IMR-90 (cell line): ENCODE results near the gene GRAMD1B. TPM values are rescaled to one million over a fixed set of nuclear protein-coding genes. Genes with fewer than 3 reads are reported as not detected.

Source experiments
- ATAC-seq: fragments of 200-7000 bp; cut with Tn5 transposase; 2 replicates; pipeline ENCODE4 v1.9.1; 2020; ENCODE audit warnings: low read depth, mild to moderate bottlenecking, moderate library complexity
- BruUV-seq: library from RNA; stranded (reverse); fragments of 400-500 nt; replicated peaks from 2 replicates; lab custom pipeline; 2021; lab: Mats Ljungman, UMichigan
- CTCF ChIA-PET: fragments of 300-600 bp; formaldehyde crosslinking; extraction: SDS; loops from one replicate; lab custom pipeline; 2021; ENCODE audit warnings: antibody characterized with exemption; lab: Yijun Ruan, JAX
- POLR2A ChIA-PET: fragments of 300-600 bp; sonication (Branson Sonifier 250); formaldehyde crosslinking; loops from one replicate; lab custom pipeline; 2022; ENCODE audit warnings: antibody characterized with exemption; ENCODE audit not compliant: unreplicated experiment; lab: Charles Lee
- DNase-seq: peaks from one replicate; pipeline ENCODE4 v3.0.0; 2013
- H2AFZ ChIP-seq: replicated peaks from 2 replicates; pipeline ENCODE3; 2013; ENCODE audit warnings: low read length, mild to moderate bottlenecking; ENCODE audit not compliant: poor library complexity
- H2AK5ac ChIP-seq: 2 replicates; pipeline ENCODE4 v1.6.1; 2013; ENCODE audit warnings: low read depth, low read length, inconsistent platforms
- H2AK9ac ChIP-seq: replicated peaks from 2 replicates; pipeline ENCODE3; 2013; ENCODE audit warnings: mild to moderate bottlenecking, low read depth, low read length, moderate library complexity; ENCODE audit not compliant: poor library complexity
- H2BK120ac ChIP-seq: 2 replicates; pipeline ENCODE4 v1.6.1; 2013; ENCODE audit warnings: low read depth, low read length, inconsistent platforms
- H2BK15ac ChIP-seq: 3 replicates; pipeline ENCODE4 v1.6.1; 2013; ENCODE audit warnings: low read depth, low read length, inconsistent platforms
- H2BK20ac ChIP-seq: 2 replicates; pipeline ENCODE4 v1.6.1; 2013; ENCODE audit warnings: low read depth, mild to moderate bottlenecking, inconsistent platforms, low read length, moderate library complexity
- H2BK5ac ChIP-seq: 2 replicates; pipeline ENCODE4 v1.6.1; 2013; ENCODE audit warnings: mild to moderate bottlenecking, low read depth, low read length, inconsistent platforms; ENCODE audit not compliant: poor library complexity, severe bottlenecking
- H3K14ac ChIP-seq: replicated peaks from 2 replicates; pipeline ENCODE4 v1.6.1; 2013; ENCODE audit warnings: low read depth, low read length, inconsistent platforms
- H3K18ac ChIP-seq: 2 replicates; pipeline ENCODE4 v1.6.1; 2013; ENCODE audit warnings: low read depth, low read length, control low read depth
- H3K23ac ChIP-seq: 2 replicates; pipeline ENCODE4 v1.6.1; 2013; ENCODE audit warnings: low read depth, low read length, inconsistent platforms
- H3K27ac ChIP-seq: 2 replicates; pipeline ENCODE4 v1.5.1; 2013; ENCODE audit warnings: mild to moderate bottlenecking, control low read depth, low read length; ENCODE audit not compliant: insufficient read depth
- H3K27me3 ChIP-seq: 2 replicates; pipeline ENCODE4 v1.6.1; 2013; ENCODE audit warnings: low read length; ENCODE audit not compliant: control insufficient read depth, insufficient read depth
- H3K36me3 ChIP-seq: 2 replicates; pipeline ENCODE4 v1.6.1; 2013; ENCODE audit warnings: low read length, mixed read lengths; ENCODE audit not compliant: control insufficient read depth, insufficient read depth
- H3K4ac ChIP-seq: 2 replicates; pipeline ENCODE4 v1.6.1; 2013; ENCODE audit warnings: low read depth, low read length, inconsistent platforms
- H3K4me1 ChIP-seq: 2 replicates; pipeline ENCODE4 v1.6.1; 2013; ENCODE audit warnings: low read length, mixed read lengths; ENCODE audit not compliant: control insufficient read depth, insufficient read depth
- H3K4me2 ChIP-seq: 2 replicates; pipeline ENCODE4 v1.6.1; 2013; ENCODE audit warnings: low read depth, mild to moderate bottlenecking, control low read depth, low read length, moderate library complexity
- H3K4me3 ChIP-seq: 2 replicates; pipeline ENCODE4 v1.5.1; 2013; ENCODE audit warnings: low read depth, mild to moderate bottlenecking, control low read depth, low read length, moderate library complexity; ENCODE audit not compliant: insufficient read depth
- H3K56ac ChIP-seq: 2 replicates; pipeline ENCODE4 v1.6.1; 2013; ENCODE audit warnings: low read length, inconsistent platforms; ENCODE audit not compliant: insufficient read depth; ENCODE audit errors: extremely low read depth
- H3K79me1 ChIP-seq, 2 experiments: 2 replicates each; pipeline ENCODE4 v1.6.1; 2013; ENCODE audit warnings: low read length in 2 of 2, inconsistent platforms in 1 of 2, low read depth in 1 of 2
- H3K9ac ChIP-seq: 2 replicates; pipeline ENCODE4 v1.6.1; 2013; ENCODE audit warnings: low read depth, low read length, control low read depth
- H3K9me1 ChIP-seq: 2 replicates; pipeline ENCODE4 v1.6.1; 2013; ENCODE audit warnings: low read length, inconsistent platforms; ENCODE audit not compliant: insufficient read depth
- H3K9me3 ChIP-seq: 2 replicates; pipeline ENCODE4 v1.6.1; 2013; ENCODE audit warnings: low read length; ENCODE audit not compliant: control insufficient read depth, insufficient read depth
- H4K20me1 ChIP-seq: 2 replicates; pipeline ENCODE4 v1.6.1; 2013; ENCODE audit warnings: low read length, inconsistent platforms; ENCODE audit not compliant: insufficient read depth
- H4K5ac ChIP-seq: 2 replicates; pipeline ENCODE4 v1.6.1; 2013; ENCODE audit warnings: mild to moderate bottlenecking, low read depth, low read length, control low read depth
- H4K8ac ChIP-seq, 2 experiments: 2 replicates each; pipeline ENCODE4 v1.6.1; 2013; ENCODE audit warnings: low read depth in 2 of 2, low read length in 2 of 2, control low read depth in 1 of 2, inconsistent platforms in 1 of 2
- H4K91ac ChIP-seq: 2 replicates; pipeline ENCODE4 v1.6.1; 2013; ENCODE audit warnings: low read depth, low read length, inconsistent platforms; ENCODE audit not compliant: insufficient read depth
- BHLHE40 ChIP-seq: fragments of 150-350 bp; IDR thresholded peaks from 2 replicates; pipeline ENCODE4 v1.6.1; 2016; ENCODE audit warnings: mild to moderate bottlenecking, low read depth, low read length
- CEBPB ChIP-seq: IDR thresholded peaks from 2 replicates; pipeline ENCODE4 v1.6.1; 2012; ENCODE audit warnings: low read depth, low read length, improper control_type of control experiment
- CHD1 ChIP-seq: IDR thresholded peaks from 2 replicates; pipeline ENCODE4 v1.6.1; 2012; ENCODE audit warnings: low read depth, low read length, improper control_type of control experiment
- CTCF ChIP-seq: conservative IDR thresholded peaks from 2 replicates; pipeline ENCODE4 v1.5.1; 2012; ENCODE audit warnings: mild to moderate bottlenecking, low read depth, low read length, improper control_type of control experiment
- ELK1 ChIP-seq: fragments of 150-350 bp; IDR thresholded peaks from 2 replicates; pipeline ENCODE4 v1.6.1; 2016; ENCODE audit warnings: low read depth, mild to moderate bottlenecking, low read length, moderate library complexity, borderline replicate concordance
- FOS ChIP-seq: fragments of 150-350 bp; IDR thresholded peaks from 2 replicates; pipeline ENCODE4 v1.6.1; 2016; ENCODE audit warnings: low read depth, low read length
- MAFK ChIP-seq: IDR thresholded peaks from 2 replicates; pipeline ENCODE4 v1.6.1; 2012; ENCODE audit warnings: low read depth, low read length, improper control_type of control experiment
- MAZ ChIP-seq: IDR thresholded peaks from 2 replicates; pipeline ENCODE4 v1.6.1; 2012; ENCODE audit warnings: low read depth, mild to moderate bottlenecking, low read length, improper control_type of control experiment, moderate library complexity, borderline replicate concordance
- MXI1 ChIP-seq: IDR thresholded peaks from 2 replicates; pipeline ENCODE4 v1.6.1; 2012; ENCODE audit warnings: low read depth, mild to moderate bottlenecking, low read length, moderate library complexity, borderline replicate concordance
- NFE2L2 ChIP-seq: fragments of 150-350 bp; IDR thresholded peaks from 2 replicates; pipeline ENCODE4 v1.6.1; 2016; ENCODE audit warnings: low read depth, mild to moderate bottlenecking, low read length
- POLR2A ChIP-seq: IDR thresholded peaks from 2 replicates; pipeline ENCODE4 v1.6.1; 2012; ENCODE audit warnings: mild to moderate bottlenecking, low read depth, low read length
- RAD21 ChIP-seq: IDR thresholded peaks from 2 replicates; pipeline ENCODE4 v1.6.1; 2012; ENCODE audit warnings: low read length, improper control_type of control experiment
- RCOR1 ChIP-seq: IDR thresholded peaks from 2 replicates; pipeline ENCODE4 v1.6.1; 2012; ENCODE audit warnings: mild to moderate bottlenecking, low read length, improper control_type of control experiment; ENCODE audit not compliant: insufficient replicate concordance
- RFX5 ChIP-seq: IDR thresholded peaks from 2 replicates; pipeline ENCODE4 v1.8.0; 2012; ENCODE audit warnings: low read depth, mild to moderate bottlenecking, low read length, moderate library complexity
- SMC3 ChIP-seq: fragments of 150-350 bp; IDR thresholded peaks from 2 replicates; pipeline ENCODE4 v1.6.1; 2016; ENCODE audit warnings: low read depth, mild to moderate bottlenecking, antibody characterized with exemption, low read length, moderate library complexity
- USF2 ChIP-seq: fragments of 150-350 bp; IDR thresholded peaks from 2 replicates; pipeline ENCODE4 v1.6.1; 2017; ENCODE audit warnings: mild to moderate bottlenecking, antibody characterized with exemption, low read length, low read depth
- WGBS, 2 experiments: methylation state at CpG; one replicate each; pipeline versions ENCODE4 v1.1.5 to v1.1.7; 2013; ENCODE audit warnings: missing lambda C conversion rate in 2 of 2; ENCODE audit not compliant: insufficient read length in 1 of 2; ENCODE audit errors: extremely low coverage in 2 of 2; 5-methylcytosine and 5-hydroxymethylcytosine counted together
- dilution Hi-C: fragments of 300-500 bp; cut with HindIII; formaldehyde crosslinking; loops from one replicate; pipeline ENCODE4 v1.14.3; 2018; ENCODE audit warnings: low sequenced_read_pairs; ENCODE audit not compliant: unreplicated experiment
- in situ Hi-C: fragments of 300-500 bp; cut with MboI; formaldehyde crosslinking; loops from 3 replicates; pipeline ENCODE4 v1.14.3; 2019; ENCODE audit warnings: low sequenced_read_pairs, inconsistent platforms, mixed read lengths
- intact Hi-C: fragments of 100-400 bp; cut with micrococcal nuclease; formaldehyde crosslinking; loops from 2 replicates; pipeline ENCODE4 v1.10.0; 2022
- polyA plus RNA-seq, 3 experiments: library from polyadenylated mRNA; depleted of rRNA; stranded (reverse); fragments of >200 nt; gene quantifications; 2 replicates each; pipeline ENCODE4 v1.2.3, GENCODE V29; 2012; ENCODE audit warnings: low replicate concordance in 1 of 3
- total RNA-seq: library from RNA; depleted of rRNA; stranded (reverse); fragments of >200 nt; gene quantifications from 2 replicates; pipeline ENCODE4 v1.2.3, GENCODE V29; 2012

The GRAMD1B gene
- total and polyA plus RNA-seq, 2 of the 4 experiments (the other 2 are of a cell fraction) = 7.1 to 7.2 TPM

DNA sequence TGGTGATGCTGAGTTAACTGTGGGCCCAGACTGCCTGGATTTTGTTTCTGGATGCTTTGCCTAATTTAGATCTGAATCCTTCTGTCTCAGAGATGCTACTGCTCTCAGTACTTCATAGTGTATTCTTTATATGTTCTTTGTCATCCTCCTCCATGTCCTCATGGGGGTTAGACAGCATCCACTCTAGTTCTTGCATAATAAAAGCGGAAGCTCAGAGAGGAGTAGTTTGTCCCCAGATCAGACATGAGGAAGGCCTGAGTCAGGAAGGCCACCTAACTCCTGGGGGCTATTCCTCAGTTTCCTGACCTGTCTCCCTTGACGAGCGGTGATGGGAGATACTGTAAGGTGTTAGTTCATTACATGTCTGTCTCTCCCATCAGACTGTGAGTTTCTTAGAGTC, 134.2 kb downstream of the GRAMD1B start:
- Histone ChIP-seq H2AK9ac (no peak overlapping the region), H2BK5ac (no peak overlapping the region), H3K4me2 (no peak overlapping the region), H3K36me3 (no peaks in the 10 kb centered on the region), H2BK20ac (no peak overlapping the region), H3K4ac (no peak overlapping the region), H3K27ac (no peak overlapping the region), H3K18ac (no peak overlapping the region), H3K14ac (no peak overlapping the region), H3K79me1 (peaks cover 4 to 9% of the 10 kb centered on the region in 2 experiments; a peak in 2 of 4 replicates), H3K9me1 (no peaks in the 10 kb centered on the region; the same call in 1 of the 2 replicates), H3K27me3 (no peaks in the 10 kb centered on the region), H3K56ac (no peak overlapping the region), H3K9ac (no peak overlapping the region), H2AK5ac (no peak overlapping the region), H3K4me3 (no peak overlapping the region), H2BK15ac (no peak overlapping the region), H4K8ac (no peak overlapping the region), H3K9me3 (no peaks in the 10 kb centered on the region), H4K5ac (no peak overlapping the region), H4K20me1 (no peaks in the 10 kb centered on the region), H4K91ac (no peak overlapping the region), H2AFZ (no peak overlapping the region), H2BK120ac (no peak overlapping the region), H3K23ac (no peak overlapping the region), H3K4me1 (peaks cover 13% of the 10 kb centered on the region)
- ATAC-seq (no peak), DNase-seq (no peak)
- in situ Hi-C loops = no loop called here
- no TSS peak for BruUV-seq
- intact Hi-C loops = no loop called here
- ChIA-PET POLR2A (no interaction called here), CTCF (no interaction called here)
- no CpG with 5 or more reads among the region's 3 CpGs for WGBS, 2 experiments
- TF ChIP-seq RAD21 (no peak), ELK1 (no peak), CTCF (no peak), FOS (no peak), CHD1 (no peak), CEBPB (no peak), RFX5 (no peak), SMC3 (no peak), NFE2L2 (no peak), RCOR1 (no peak), BHLHE40 (no peak), MXI1 (no peak), USF2 (no peak), POLR2A (no peak), MAZ (no peak), MAFK (no peak)
- dilution Hi-C loops = no loop called here
